ENCODE measurements around the gene PLEKHA1.

PLEKHA1 gene

GRCh38 chr10:122386514-122386913 is 12.0 kb downstream of the PLEKHA1 start:
- no peaks in the 10 kb centered on the region for H3K79me2 ChIP-seq (ENCODE audit: insufficient read depth, low read length)

GRCh38 chr10:122387572-122387971 is 13.1 kb downstream of the PLEKHA1 start:
- Histone ChIP-seq H3K36me3 (ENCODE audit: low read length) (no peaks in the 10 kb centered on the region), H4K20me1 (ENCODE audit: low read depth, low read length) (no peaks in the 10 kb centered on the region; the same call in 1 of the 2 replicates), H3K27ac (ENCODE audit: low read depth, low read length) (no peak overlapping the region), H3K4me2 (ENCODE audit: low read depth, low read length, poor library complexity, severe bottlenecking) (no peak overlapping the region), H3K79me2 (ENCODE audit: insufficient read depth, low read length) (no peaks in the 10 kb centered on the region), H3K27me3 (ENCODE audit: low read length) (0 out of 2 replicates have a peak, but pooled peaks cover 2% of the 10 kb centered on the region), H3F3A (ENCODE audit: insufficient read depth) (no peaks in the 10 kb centered on the region), H2AFZ (ENCODE audit: low read depth, low read length, severe bottlenecking) (no peak overlapping the region), H3K9me2 (replicated peaks; ENCODE audit: insufficient read depth, low read length) (no peaks in the 10 kb centered on the region), H3K4me3 (ENCODE audit: insufficient read depth, low read length, poor library complexity, severe bottlenecking) (no peak overlapping the region), H3K9me3 (ENCODE audit: insufficient read depth, low read length) (no peaks in the 10 kb centered on the region), H3K9ac (ENCODE audit: low read length) (no peak overlapping the region)
- TF ChIP-seq, protein P1, sequence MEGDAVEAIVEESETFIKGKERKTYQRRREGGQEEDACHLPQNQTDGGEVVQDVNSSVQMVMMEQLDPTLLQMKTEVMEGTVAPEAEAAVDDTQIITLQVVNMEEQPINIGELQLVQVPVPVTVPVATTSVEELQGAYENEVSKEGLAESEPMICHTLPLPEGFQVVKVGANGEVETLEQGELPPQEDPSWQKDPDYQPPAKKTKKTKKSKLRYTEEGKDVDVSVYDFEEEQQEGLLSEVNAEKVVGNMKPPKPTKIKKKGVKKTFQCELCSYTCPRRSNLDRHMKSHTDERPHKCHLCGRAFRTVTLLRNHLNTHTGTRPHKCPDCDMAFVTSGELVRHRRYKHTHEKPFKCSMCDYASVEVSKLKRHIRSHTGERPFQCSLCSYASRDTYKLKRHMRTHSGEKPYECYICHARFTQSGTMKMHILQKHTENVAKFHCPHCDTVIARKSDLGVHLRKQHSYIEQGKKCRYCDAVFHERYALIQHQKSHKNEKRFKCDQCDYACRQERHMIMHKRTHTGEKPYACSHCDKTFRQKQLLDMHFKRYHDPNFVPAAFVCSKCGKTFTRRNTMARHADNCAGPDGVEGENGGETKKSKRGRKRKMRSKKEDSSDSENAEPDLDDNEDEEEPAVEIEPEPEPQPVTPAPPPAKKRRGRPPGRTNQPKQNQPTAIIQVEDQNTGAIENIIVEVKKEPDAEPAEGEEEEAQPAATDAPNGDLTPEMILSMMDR (IDR thresholded peaks at IDR 0.05; ENCODE audit: insufficient read depth, low read length, poor library complexity, severe bottlenecking): no peak
- TF ChIP-seq EZH2phosphoT487 (conservative IDR thresholded peaks at IDR 0.05; ENCODE audit: low read length): no peak

More at GRCh38 chr10:122386514-122386913, 12.0 kb downstream of the PLEKHA1 start:
- H3K36me3 ChIP-seq (ENCODE audit: low read length): no peaks in the 10 kb centered on the region
- H3K4me3 ChIP-seq (ENCODE audit: insufficient read depth, low read length, poor library complexity, severe bottlenecking): no peak overlapping the region
- H3K9me2 ChIP-seq (replicated peaks; ENCODE audit: insufficient read depth, low read length): no peaks in the 10 kb centered on the region
- no peak overlapping the region for H3K27ac ChIP-seq (ENCODE audit: low read depth, low read length)
- no peak overlapping the region for H3K9ac ChIP-seq (ENCODE audit: low read length)
- no peaks in the 10 kb centered on the region for H3F3A ChIP-seq (ENCODE audit: insufficient read depth)
- H3K4me2 ChIP-seq (ENCODE audit: low read depth, low read length, poor library complexity, severe bottlenecking): no peak overlapping the region
- no peaks in the 10 kb centered on the region; the same call in 1 of the 2 replicates for H4K20me1 ChIP-seq (ENCODE audit: low read depth, low read length)
- no peak overlapping the region for H2AFZ ChIP-seq (ENCODE audit: low read depth, low read length, severe bottlenecking)
- H3K9me3 ChIP-seq (ENCODE audit: insufficient read depth, low read length): no peaks in the 10 kb centered on the region
- 0 out of 2 replicates have a peak, but pooled peaks cover 2% of the 10 kb centered on the region for H3K27me3 ChIP-seq (ENCODE audit: low read length)
- TF ChIP-seq, protein P1 (IDR thresholded peaks at IDR 0.05; ENCODE audit: insufficient read depth, low read length, poor library complexity, severe bottlenecking): no peak
- no peak for TF ChIP-seq EZH2phosphoT487 (conservative IDR thresholded peaks at IDR 0.05; ENCODE audit: low read length)

GRCh38 chr10:122388287-122388997 is 13.9 kb downstream of the PLEKHA1 start:
- H3K4me2 ChIP-seq (ENCODE audit: low read depth, low read length, poor library complexity, severe bottlenecking): no peak overlapping the region
- 0 out of 2 replicates have a peak, but pooled peaks cover 2% of the 10 kb centered on the region for H3K27me3 ChIP-seq (ENCODE audit: low read length)
- no peak for TF ChIP-seq EZH2phosphoT487 (conservative IDR thresholded peaks at IDR 0.05; ENCODE audit: low read length)
- TF ChIP-seq, protein P1 (IDR thresholded peaks at IDR 0.05; ENCODE audit: insufficient read depth, low read length, poor library complexity, severe bottlenecking): no peak
- H3K9me3 ChIP-seq (ENCODE audit: insufficient read depth, low read length): no peaks in the 10 kb centered on the region
- H3F3A ChIP-seq (ENCODE audit: insufficient read depth): no peaks in the 10 kb centered on the region
- H3K4me3 ChIP-seq (ENCODE audit: insufficient read depth, low read length, poor library complexity, severe bottlenecking): no peak overlapping the region
- H2AFZ ChIP-seq (ENCODE audit: low read depth, low read length, severe bottlenecking): no peak overlapping the region
- no peak overlapping the region for H3K27ac ChIP-seq (ENCODE audit: low read depth, low read length)
- H4K20me1 ChIP-seq (ENCODE audit: low read depth, low read length): no peaks in the 10 kb centered on the region; the same call in 1 of the 2 replicates
- H3K79me2 ChIP-seq (ENCODE audit: insufficient read depth, low read length): no peaks in the 10 kb centered on the region
- H3K36me3 ChIP-seq (ENCODE audit: low read length): no peaks in the 10 kb centered on the region
- no peak overlapping the region for H3K9ac ChIP-seq (ENCODE audit: low read length)
- no peaks in the 10 kb centered on the region for H3K9me2 ChIP-seq (replicated peaks; ENCODE audit: insufficient read depth, low read length)

All from SU-DHL-6 (cell line).